Measurements from ENCODE around the gene KIRREL3. TPM values are rescaled to one million over a fixed set of nuclear protein-coding genes. Genes with fewer than 3 reads are reported as not detected.

KIRREL3 gene
- total and polyA plus RNA-seq, 2 of the 4 experiments (the other 2 are of a cell fraction) = 10.9 to 15.9 TPM

DNA sequence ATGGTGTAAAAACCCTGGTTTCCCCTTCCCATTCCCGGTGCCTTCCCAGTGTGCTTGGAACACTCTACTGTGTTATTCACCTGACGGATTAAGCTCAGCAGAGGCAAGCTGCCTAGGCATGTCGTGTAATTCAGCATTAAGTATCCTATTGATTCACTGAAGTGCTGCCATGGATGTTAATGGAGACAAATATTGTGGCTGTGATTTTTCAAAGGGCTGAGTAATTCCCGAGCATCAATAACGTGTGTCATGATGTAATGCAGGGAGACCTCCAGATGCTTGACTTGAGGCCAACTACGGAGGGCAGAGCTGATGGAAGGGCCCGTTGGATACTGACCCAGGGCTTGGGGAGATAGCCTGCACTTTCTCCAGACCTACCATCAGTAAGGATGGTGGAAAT lies 376.1 kb downstream of the KIRREL3 start:
- Histone ChIP-seq H3K56ac (ENCODE audit: extremely low read depth, insufficient read depth, low read length) (no peak overlapping the region), H4K91ac (ENCODE audit: insufficient read depth, low read depth, low read length) (no peak overlapping the region), H2AK9ac (replicated peaks; ENCODE audit: low read depth, low read length, poor library complexity) (no peak overlapping the region), H3K36me3 (ENCODE audit: control insufficient read depth, insufficient read depth, low read length) (no peaks in the 10 kb centered on the region), H2BK20ac (ENCODE audit: low read depth, low read length) (no peak overlapping the region), H4K20me1 (ENCODE audit: insufficient read depth, low read length) (no peaks in the 10 kb centered on the region), H3K27me3 (ENCODE audit: control insufficient read depth, insufficient read depth, low read length) (no peaks in the 10 kb centered on the region), H3K4me3 (ENCODE audit: insufficient read depth, low read depth, low read length) (no peak overlapping the region), H2BK5ac (ENCODE audit: low read depth, low read length, poor library complexity, severe bottlenecking) (no peak overlapping the region), H3K9ac (ENCODE audit: low read depth, low read length) (no peak overlapping the region), H2BK120ac (ENCODE audit: low read depth, low read length) (no peak overlapping the region), H4K8ac (ENCODE audit: low read depth in 2 of 2, low read length in 2 of 2) (no peak overlapping the region), H3K27ac (ENCODE audit: insufficient read depth, low read length) (no peak overlapping the region), H3K4ac (ENCODE audit: low read depth, low read length) (no peak overlapping the region), H2AK5ac (ENCODE audit: low read depth, low read length) (no peak overlapping the region), H4K5ac (ENCODE audit: low read depth, low read length) (no peak overlapping the region), H2AFZ (replicated peaks; ENCODE audit: low read length, poor library complexity) (no peak overlapping the region), H3K23ac (ENCODE audit: low read depth, low read length) (no peak overlapping the region), H3K9me1 (ENCODE audit: insufficient read depth, low read length) (peaks cover 4% of the 10 kb centered on the region; the same call in 1 of the 2 replicates), H3K9me3 (ENCODE audit: control insufficient read depth, insufficient read depth, low read length) (no peaks in the 10 kb centered on the region), H3K14ac (replicated peaks; ENCODE audit: low read depth, low read length) (no peak overlapping the region), H3K4me2 (ENCODE audit: low read depth, low read length) (no peak overlapping the region), H3K18ac (ENCODE audit: low read depth, low read length) (no peak overlapping the region), H3K4me1 (ENCODE audit: control insufficient read depth, insufficient read depth, low read length) (peaks cover 3% of the 10 kb centered on the region; the same call in 1 of the 2 replicates), H2BK15ac (ENCODE audit: low read depth, low read length) (no peak overlapping the region), H3K79me1 (ENCODE audit: low read depth in 1 of 2, low read length in 2 of 2) (peaks cover 0 to 7% of the 10 kb centered on the region in 2 experiments; a peak in 1 of 4 replicates)
- CTCF ChIA-PET = no interaction called here
- TF ChIP-seq RCOR1 (IDR thresholded peaks at IDR 0.05; ENCODE audit: insufficient replicate concordance, low read length) (no peak), MAZ (IDR thresholded peaks at IDR 0.05; ENCODE audit: borderline replicate concordance, low read depth, low read length) (no peak), CEBPB (IDR thresholded peaks at IDR 0.05; ENCODE audit: low read depth, low read length) (no peak), CHD1 (IDR thresholded peaks at IDR 0.05; ENCODE audit: low read depth, low read length) (no peak), RAD21 (IDR thresholded peaks at IDR 0.05; ENCODE audit: low read length) (no peak), MAFK (IDR thresholded peaks at IDR 0.05; ENCODE audit: low read depth, low read length) (no peak), FOS (IDR thresholded peaks at IDR 0.05; ENCODE audit: low read depth, low read length) (no peak), POLR2A (IDR thresholded peaks at IDR 0.05; ENCODE audit: low read depth, low read length) (no peak), SMC3 (IDR thresholded peaks at IDR 0.05; ENCODE audit: low read depth, low read length) (no peak), BHLHE40 (IDR thresholded peaks at IDR 0.05; ENCODE audit: low read depth, low read length) (no peak), RFX5 (IDR thresholded peaks at IDR 0.05; ENCODE audit: low read depth, low read length) (no peak), MXI1 (IDR thresholded peaks at IDR 0.05; ENCODE audit: borderline replicate concordance, low read depth, low read length) (no peak), NFE2L2 (IDR thresholded peaks at IDR 0.05; ENCODE audit: low read depth, low read length) (no peak)
- TF ChIP-seq, protein P1, sequence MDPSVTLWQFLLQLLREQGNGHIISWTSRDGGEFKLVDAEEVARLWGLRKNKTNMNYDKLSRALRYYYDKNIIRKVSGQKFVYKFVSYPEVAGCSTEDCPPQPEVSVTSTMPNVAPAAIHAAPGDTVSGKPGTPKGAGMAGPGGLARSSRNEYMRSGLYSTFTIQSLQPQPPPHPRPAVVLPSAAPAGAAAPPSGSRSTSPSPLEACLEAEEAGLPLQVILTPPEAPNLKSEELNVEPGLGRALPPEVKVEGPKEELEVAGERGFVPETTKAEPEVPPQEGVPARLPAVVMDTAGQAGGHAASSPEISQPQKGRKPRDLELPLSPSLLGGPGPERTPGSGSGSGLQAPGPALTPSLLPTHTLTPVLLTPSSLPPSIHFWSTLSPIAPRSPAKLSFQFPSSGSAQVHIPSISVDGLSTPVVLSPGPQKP (IDR thresholded peaks at IDR 0.05; ENCODE audit: borderline replicate concordance, low read depth, low read length) = no peak
- TF ChIP-seq, protein P2, sequence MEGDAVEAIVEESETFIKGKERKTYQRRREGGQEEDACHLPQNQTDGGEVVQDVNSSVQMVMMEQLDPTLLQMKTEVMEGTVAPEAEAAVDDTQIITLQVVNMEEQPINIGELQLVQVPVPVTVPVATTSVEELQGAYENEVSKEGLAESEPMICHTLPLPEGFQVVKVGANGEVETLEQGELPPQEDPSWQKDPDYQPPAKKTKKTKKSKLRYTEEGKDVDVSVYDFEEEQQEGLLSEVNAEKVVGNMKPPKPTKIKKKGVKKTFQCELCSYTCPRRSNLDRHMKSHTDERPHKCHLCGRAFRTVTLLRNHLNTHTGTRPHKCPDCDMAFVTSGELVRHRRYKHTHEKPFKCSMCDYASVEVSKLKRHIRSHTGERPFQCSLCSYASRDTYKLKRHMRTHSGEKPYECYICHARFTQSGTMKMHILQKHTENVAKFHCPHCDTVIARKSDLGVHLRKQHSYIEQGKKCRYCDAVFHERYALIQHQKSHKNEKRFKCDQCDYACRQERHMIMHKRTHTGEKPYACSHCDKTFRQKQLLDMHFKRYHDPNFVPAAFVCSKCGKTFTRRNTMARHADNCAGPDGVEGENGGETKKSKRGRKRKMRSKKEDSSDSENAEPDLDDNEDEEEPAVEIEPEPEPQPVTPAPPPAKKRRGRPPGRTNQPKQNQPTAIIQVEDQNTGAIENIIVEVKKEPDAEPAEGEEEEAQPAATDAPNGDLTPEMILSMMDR (conservative IDR thresholded peaks at IDR 0.05; ENCODE audit: low read depth, low read length) = no peak
- TF ChIP-seq, protein P3, sequence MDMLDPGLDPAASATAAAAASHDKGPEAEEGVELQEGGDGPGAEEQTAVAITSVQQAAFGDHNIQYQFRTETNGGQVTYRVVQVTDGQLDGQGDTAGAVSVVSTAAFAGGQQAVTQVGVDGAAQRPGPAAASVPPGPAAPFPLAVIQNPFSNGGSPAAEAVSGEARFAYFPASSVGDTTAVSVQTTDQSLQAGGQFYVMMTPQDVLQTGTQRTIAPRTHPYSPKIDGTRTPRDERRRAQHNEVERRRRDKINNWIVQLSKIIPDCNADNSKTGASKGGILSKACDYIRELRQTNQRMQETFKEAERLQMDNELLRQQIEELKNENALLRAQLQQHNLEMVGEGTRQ (IDR thresholded peaks at IDR 0.05; ENCODE audit: low read depth, low read length) = no peak
- in situ Hi-C loops (cut with MboI; ENCODE audit: low sequenced_read_pairs) (loop anchor here (25.0 kb wide), 1 partner anchor 713 kb away; no protein-coding TSS in a partner anchor), dilution Hi-C loops (cut with HindIII; ENCODE audit: low sequenced_read_pairs, unreplicated experiment) (no loop called here), intact Hi-C loops (cut with micrococcal nuclease) (loop anchor here (10.0 kb wide), 1 partner anchor 170 kb away; no protein-coding TSS in a partner anchor)
- no peak for DNase-seq
- no TSS peak for BruUV-seq (replicated peaks)
- POLR2A ChIA-PET (ENCODE audit: unreplicated experiment) = no interaction called here
- ATAC-seq (ENCODE audit: low read depth) = no peak
- no CpG with 5 or more reads among the region's 7 CpGs for WGBS, 2 experiments (ENCODE audit: extremely low coverage in 2 of 2, insufficient read length in 1 of 2)

All from IMR-90 (cell line).